ENCODE measurements around the gene ALOX12.

ALOX12 gene

DNA sequence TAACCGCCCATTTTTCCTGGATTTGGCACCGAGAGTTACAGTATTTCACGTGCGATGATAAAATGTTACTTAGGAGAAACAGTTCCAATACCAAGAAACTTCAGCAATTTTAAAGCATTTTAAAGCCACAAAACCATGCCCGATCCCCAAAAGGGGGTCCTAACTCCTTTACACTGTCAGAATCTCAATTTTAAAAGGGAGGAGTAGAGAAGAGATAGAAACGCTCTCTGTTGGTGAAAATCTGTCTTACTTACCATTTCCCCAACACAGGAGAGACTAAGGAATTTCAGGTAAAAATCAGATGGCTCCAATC is 16.0 kb downstream of the ALOX12 start:
- Histone ChIP-seq H3K4me2 (ENCODE audit: low read depth, low read length) (peak overlapping the region; percentile 95), H2AFZ (ENCODE audit: low read length) (peak overlapping the region; percentile 83), H3K79me2 (ENCODE audit: low read length) (peaks cover 74% of the 10 kb centered on the region), H3K4me1 (ENCODE audit: low read length) (peaks cover 21% of the 10 kb centered on the region), H3K9me3 (replicated peaks; ENCODE audit: insufficient read depth, low read length) (no peaks in the 10 kb centered on the region), H4K20me1 (ENCODE audit: insufficient read depth, low read length) (no peaks in the 10 kb centered on the region), H3K4me3 (ENCODE audit: low read length) (peak overlapping the region; percentile 89), H3F3A (ENCODE audit: insufficient read depth, low read length) (peaks cover 36% of the 10 kb centered on the region), H3K27me3 (replicated peaks; ENCODE audit: insufficient read depth, low read length) (no peaks in the 10 kb centered on the region), H3K27ac (ENCODE audit: low read length) (peak overlapping the region; percentile 100; the same call in 1 of the 2 replicates), H3K36me3 (replicated peaks; ENCODE audit: insufficient read depth, low read length) (no peaks in the 10 kb centered on the region), H3K9ac (ENCODE audit: low read length) (peak overlapping the region; percentile 99), H3K9me2 (replicated peaks; ENCODE audit: insufficient read depth, low read length) (no peaks in the 10 kb centered on the region)
- TF ChIP-seq EZH2phosphoT487 (IDR thresholded peaks at IDR 0.05; ENCODE audit: low read length) (no peak), EZH2 (optimal IDR thresholded peaks at IDR 0.05; ENCODE audit: low read depth, low read length) (no peak)
- TF ChIP-seq, protein P1, sequence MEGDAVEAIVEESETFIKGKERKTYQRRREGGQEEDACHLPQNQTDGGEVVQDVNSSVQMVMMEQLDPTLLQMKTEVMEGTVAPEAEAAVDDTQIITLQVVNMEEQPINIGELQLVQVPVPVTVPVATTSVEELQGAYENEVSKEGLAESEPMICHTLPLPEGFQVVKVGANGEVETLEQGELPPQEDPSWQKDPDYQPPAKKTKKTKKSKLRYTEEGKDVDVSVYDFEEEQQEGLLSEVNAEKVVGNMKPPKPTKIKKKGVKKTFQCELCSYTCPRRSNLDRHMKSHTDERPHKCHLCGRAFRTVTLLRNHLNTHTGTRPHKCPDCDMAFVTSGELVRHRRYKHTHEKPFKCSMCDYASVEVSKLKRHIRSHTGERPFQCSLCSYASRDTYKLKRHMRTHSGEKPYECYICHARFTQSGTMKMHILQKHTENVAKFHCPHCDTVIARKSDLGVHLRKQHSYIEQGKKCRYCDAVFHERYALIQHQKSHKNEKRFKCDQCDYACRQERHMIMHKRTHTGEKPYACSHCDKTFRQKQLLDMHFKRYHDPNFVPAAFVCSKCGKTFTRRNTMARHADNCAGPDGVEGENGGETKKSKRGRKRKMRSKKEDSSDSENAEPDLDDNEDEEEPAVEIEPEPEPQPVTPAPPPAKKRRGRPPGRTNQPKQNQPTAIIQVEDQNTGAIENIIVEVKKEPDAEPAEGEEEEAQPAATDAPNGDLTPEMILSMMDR (IDR thresholded peaks at IDR 0.05; ENCODE audit: low read length), result no peak
- no peak for DNase-seq

DNA sequence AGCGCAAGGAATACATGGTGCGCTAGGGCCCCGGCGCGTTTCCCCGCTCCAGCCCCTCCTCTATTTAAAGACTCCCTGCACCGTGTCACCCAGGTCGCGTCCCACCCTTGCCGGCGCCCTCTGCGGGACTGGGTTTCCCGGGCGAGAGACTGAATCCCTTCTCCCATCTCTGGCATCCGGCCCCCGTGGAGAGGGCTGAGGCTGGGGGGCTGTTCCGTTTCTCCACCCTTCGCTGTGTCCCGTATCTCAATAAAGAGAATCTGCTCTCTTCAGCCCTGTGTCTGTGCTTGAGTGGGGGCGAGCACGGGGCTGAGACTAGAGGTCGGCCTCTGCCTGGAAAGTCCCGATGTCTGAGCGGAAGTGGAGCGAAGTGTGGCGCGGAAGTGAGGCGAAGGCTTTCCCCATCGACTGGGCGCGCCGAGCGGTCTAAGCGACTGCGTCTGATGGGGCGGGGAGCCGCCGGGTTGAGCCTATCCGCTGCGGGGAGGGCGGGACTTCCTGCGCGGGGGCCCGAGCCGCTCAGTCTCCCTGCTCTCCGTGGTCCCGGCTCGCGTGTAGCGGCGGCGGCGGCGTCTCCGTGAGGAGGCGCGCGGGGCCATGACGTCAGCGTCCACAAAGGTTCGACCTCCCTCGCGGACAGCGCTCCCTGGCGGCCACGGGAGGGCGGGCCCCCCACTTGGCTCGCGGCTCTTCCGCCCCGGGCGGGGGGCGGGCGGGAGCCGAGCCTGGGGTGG is 18.6 kb downstream of the ALOX12 start:
- H3K27me3 ChIP-seq (replicated peaks; ENCODE audit: insufficient read depth, low read length), result no peaks in the 10 kb centered on the region
- H3F3A ChIP-seq (ENCODE audit: insufficient read depth, low read length), result peaks cover 34% of the 10 kb centered on the region
- no peaks in the 10 kb centered on the region for H4K20me1 ChIP-seq (ENCODE audit: insufficient read depth, low read length)
- peaks cover 61% of the 10 kb centered on the region for H3K79me2 ChIP-seq (ENCODE audit: low read length)
- no peak for TF ChIP-seq EZH2phosphoT487 (IDR thresholded peaks at IDR 0.05; ENCODE audit: low read length)
- TF ChIP-seq, protein P1 (IDR thresholded peaks at IDR 0.05; ENCODE audit: low read length), result peak; percentile 44
- H3K9me3 ChIP-seq (replicated peaks; ENCODE audit: insufficient read depth, low read length), result no peaks in the 10 kb centered on the region
- H3K4me2 ChIP-seq (ENCODE audit: low read depth, low read length), result peak overlapping the region; percentile 95
- DNase-seq, result peak; percentile 99
- no peaks in the 10 kb centered on the region for H3K9me2 ChIP-seq (replicated peaks; ENCODE audit: insufficient read depth, low read length)
- H3K36me3 ChIP-seq (replicated peaks; ENCODE audit: insufficient read depth, low read length), result no peaks in the 10 kb centered on the region
- peak overlapping the region; percentile 100 for H3K27ac ChIP-seq (ENCODE audit: low read length)
- peak overlapping the region; percentile 16; the same call in 1 of the 2 replicates for H2AFZ ChIP-seq (ENCODE audit: low read length)
- peak overlapping the region; percentile 89 for H3K4me3 ChIP-seq (ENCODE audit: low read length)
- peak overlapping the region; percentile 99 for H3K9ac ChIP-seq (ENCODE audit: low read length)
- H3K4me1 ChIP-seq (ENCODE audit: low read length), result peaks cover 22% of the 10 kb centered on the region

DNA sequence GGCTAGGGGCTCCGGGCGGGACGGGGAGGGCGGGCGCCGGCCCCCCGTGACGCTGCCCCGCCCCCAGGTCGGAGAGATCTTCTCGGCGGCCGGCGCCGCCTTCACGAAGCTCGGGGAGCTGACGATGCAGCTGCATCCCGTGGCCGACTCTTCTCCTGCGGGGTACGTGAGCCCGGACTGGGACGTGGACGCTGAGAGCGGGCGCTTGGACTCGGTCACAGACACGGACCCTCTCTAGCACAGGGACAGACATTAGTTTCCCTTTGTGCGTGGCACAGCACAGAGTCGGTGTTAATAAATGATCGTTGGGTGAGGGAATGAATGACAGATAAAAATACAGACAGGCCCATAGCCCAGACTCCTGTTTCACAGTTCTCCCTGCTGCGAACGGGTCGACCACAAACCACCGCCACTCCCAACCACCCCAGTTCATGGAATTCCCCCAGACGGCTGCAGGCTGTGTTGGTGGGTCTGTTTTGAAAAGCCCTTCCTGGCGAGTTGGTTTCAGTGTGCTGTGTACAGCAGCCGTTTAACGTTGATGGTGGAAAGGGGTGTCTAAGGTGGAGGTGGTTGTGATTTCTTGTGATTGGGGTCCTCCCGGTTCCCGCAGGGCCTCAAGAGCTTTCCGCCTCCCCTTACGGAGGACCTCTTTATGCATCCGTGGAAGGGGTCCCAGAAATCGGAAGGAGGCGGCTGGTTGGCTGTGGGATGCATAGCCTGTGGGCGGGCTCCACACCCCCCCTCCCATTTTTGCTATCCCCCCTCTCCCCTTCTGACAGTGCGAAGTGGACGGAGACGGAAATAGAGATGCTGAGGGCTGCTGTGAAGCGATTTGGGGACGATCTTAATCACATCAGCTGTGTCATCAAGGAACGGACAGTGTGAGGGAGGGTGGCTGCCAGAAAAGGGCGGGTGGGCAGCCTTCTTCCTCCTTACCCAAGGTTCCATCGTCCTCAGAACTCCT is 19.4 kb downstream of the ALOX12 start:
- Histone ChIP-seq H3K36me3 (replicated peaks; ENCODE audit: insufficient read depth, low read length) (no peaks in the 10 kb centered on the region), H3K4me1 (ENCODE audit: low read length) (peaks cover 21% of the 10 kb centered on the region), H3K9ac (ENCODE audit: low read length) (peak overlapping the region; percentile 99), H4K20me1 (ENCODE audit: insufficient read depth, low read length) (no peaks in the 10 kb centered on the region), H3K27ac (ENCODE audit: low read length) (peak overlapping the region; percentile 100), H2AFZ (ENCODE audit: low read length) (peak overlapping the region; percentile 40), H3F3A (ENCODE audit: insufficient read depth, low read length) (peaks cover 34% of the 10 kb centered on the region), H3K27me3 (replicated peaks; ENCODE audit: insufficient read depth, low read length) (no peaks in the 10 kb centered on the region), H3K9me3 (replicated peaks; ENCODE audit: insufficient read depth, low read length) (no peaks in the 10 kb centered on the region), H3K9me2 (replicated peaks; ENCODE audit: insufficient read depth, low read length) (no peaks in the 10 kb centered on the region), H3K4me2 (ENCODE audit: low read depth, low read length) (peak overlapping the region; percentile 93), H3K79me2 (ENCODE audit: low read length) (peaks cover 52% of the 10 kb centered on the region), H3K4me3 (ENCODE audit: low read length) (peak overlapping the region; percentile 89)
- peak; percentile 88 for DNase-seq
- TF ChIP-seq EZH2 (optimal IDR thresholded peaks at IDR 0.05; ENCODE audit: low read depth, low read length) (no peak), EZH2phosphoT487 (IDR thresholded peaks at IDR 0.05; ENCODE audit: low read length) (no peak)
- TF ChIP-seq, protein P1 (IDR thresholded peaks at IDR 0.05; ENCODE audit: low read length), result no peak
